Fibroblast of pulmonary artery (primary cell): ENCODE results near the gene CLIC5.

Experiments
- DNase-seq: peaks from one replicate; pipeline ENCODE4 v3.0.0-alpha.2; 2010; ENCODE audit warnings: low read depth
- H3K4me3 ChIP-seq: replicated peaks from 2 replicates; pipeline ENCODE4 v1.5.1; 2011; ENCODE audit warnings: low read depth, mild to moderate bottlenecking, control low read depth, low read length, moderate library complexity
- CTCF ChIP-seq: IDR thresholded peaks from 2 replicates; pipeline ENCODE4 v1.5.1; 2011; ENCODE audit warnings: mild to moderate bottlenecking, control low read depth, low read length, inconsistent platforms; ENCODE audit errors: missing control alignments

The CLIC5 gene

GRCh38 chr6:46000905-46001304, 14.8 kb downstream of the CLIC5 start:
- DNase-seq = no peak
- H3K4me3 ChIP-seq = no peak overlapping the region
- TF ChIP-seq CTCF = no peak

- H3K4me3 ChIP-seq = no peak overlapping the region
- TF ChIP-seq CTCF = no peak
- no peak for DNase-seq
Observed at GRCh38 chr6:45998524-45998923, 17.1 kb downstream of the CLIC5 start.

GRCh38 chr6:45997875-45998506, 17.7 kb downstream of the CLIC5 start:
- H3K4me3 ChIP-seq = no peak overlapping the region
- TF ChIP-seq CTCF = no peak
- DNase-seq = no peak

DNA sequence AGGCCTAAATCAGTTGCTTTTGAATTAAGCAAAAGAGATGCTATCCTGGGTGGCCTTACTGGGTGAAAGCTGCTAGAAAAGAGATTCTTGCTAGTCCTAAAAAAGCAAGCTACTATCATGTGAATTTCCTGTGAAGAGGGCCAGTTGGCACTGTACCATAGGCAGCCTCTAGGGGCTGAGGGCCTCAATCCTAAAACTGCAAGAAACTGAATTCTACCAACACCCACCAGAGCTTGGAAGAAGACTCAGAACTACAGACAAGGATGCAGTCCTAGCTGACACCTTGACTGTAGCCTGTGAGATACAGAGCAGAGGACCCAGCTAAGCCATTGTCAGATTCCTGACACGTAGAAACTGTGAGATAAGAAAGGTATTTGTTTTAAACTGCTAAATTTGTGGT, 24.5 kb downstream of the CLIC5 start:
- H3K4me3 ChIP-seq = no peak overlapping the region
- TF ChIP-seq CTCF = no peak
- DNase-seq = no peak

GRCh38 chr6:45990162-45990561, 25.5 kb downstream of the CLIC5 start:
- no peak overlapping the region for H3K4me3 ChIP-seq
- TF ChIP-seq CTCF = no peak
- no peak for DNase-seq

GRCh38 chr6:45988635-45989034, 27.0 kb downstream of the CLIC5 start:
- no peak for DNase-seq
- TF ChIP-seq CTCF = no peak
- H3K4me3 ChIP-seq = no peak overlapping the region

- DNase-seq = no peak
- no peak overlapping the region for H3K4me3 ChIP-seq
- TF ChIP-seq CTCF = no peak
Observed at GRCh38 chr6:45987856-45988255, 27.8 kb downstream of the CLIC5 start.
